WTC11 (cell line): ENCODE measurements around the gene TRPM4.

Experiments
- CDX4 ChIP-seq: fragments of 250-450 bp; sonication (Bioruptor Pico); IDR thresholded peaks from 2 replicates; pipeline ENCODE4 v1.9.0; 2021; ENCODE audit warnings: moderate library complexity, mild to moderate bottlenecking, inconsistent platforms, borderline replicate concordance
- CTCF ChIP-seq: fragments of 200-600 bp; IDR thresholded peaks from 2 replicates; pipeline ENCODE4 v1.8.0; 2022; ENCODE audit warnings: antibody characterized with exemption
- FOXP1 ChIP-seq: sonication (generic); formaldehyde crosslinking; IDR thresholded peaks from 2 replicates; pipeline ENCODE4 v1.8.0; 2022; ENCODE audit warnings: missing genetic modification reagents, mild to moderate bottlenecking, moderate library complexity, borderline replicate concordance
- JUN ChIP-seq: sonication (generic); formaldehyde crosslinking; IDR thresholded peaks from 2 replicates; pipeline ENCODE4 v1.8.0; 2023; ENCODE audit warnings: mild to moderate bottlenecking, missing genetic modification reagents
- MYBL2 ChIP-seq: sonication (generic); formaldehyde crosslinking; IDR thresholded peaks from 2 replicates; pipeline ENCODE4 v1.8.1; 2023; ENCODE audit warnings: mild to moderate bottlenecking, moderate library complexity, missing genetic modification reagents
- SMAD4 ChIP-seq: sonication (generic); formaldehyde crosslinking; IDR thresholded peaks from 2 replicates; pipeline ENCODE4 v1.8.0; 2022; ENCODE audit warnings: mild to moderate bottlenecking, missing genetic modification reagents
- STAT6 ChIP-seq: sonication (generic); formaldehyde crosslinking; conservative IDR thresholded peaks from 2 replicates; pipeline ENCODE4 v1.8.1; 2023; ENCODE audit warnings: mild to moderate bottlenecking, low read depth, missing genetic modification reagents, moderate library complexity
- TCF7 ChIP-seq: sonication (generic); formaldehyde crosslinking; IDR thresholded peaks from 2 replicates; pipeline ENCODE4 v1.8.0; 2022; ENCODE audit warnings: mild to moderate bottlenecking, low read depth, missing genetic modification reagents, moderate library complexity

- TF ChIP-seq CTCF = no peak
- no peak for TF ChIP-seq JUN
- no peak for TF ChIP-seq STAT6 (CRISPR knock-in tag)
- no peak for TF ChIP-seq MYBL2 (CRISPR knock-in tag)
- no peak for TF ChIP-seq FOXP1 (CRISPR knock-in tag)
- TF ChIP-seq CDX4 (CRISPR knock-in tag) = no peak
- TF ChIP-seq TCF7 (CRISPR knock-in tag) = no peak
- TF ChIP-seq SMAD4 = no peak
Observed at GRCh38 chr19:49243129-49243528, 85.5 kb downstream of the TRPM4 start.
